MV-4-11 (cell line): ENCODE data around the gene ELMO2.

Experiments
- DNase-seq: peaks from one replicate; lab custom pipeline; 2025; lab: John Stamatoyannopoulos, UW

The ELMO2 gene

DNA sequence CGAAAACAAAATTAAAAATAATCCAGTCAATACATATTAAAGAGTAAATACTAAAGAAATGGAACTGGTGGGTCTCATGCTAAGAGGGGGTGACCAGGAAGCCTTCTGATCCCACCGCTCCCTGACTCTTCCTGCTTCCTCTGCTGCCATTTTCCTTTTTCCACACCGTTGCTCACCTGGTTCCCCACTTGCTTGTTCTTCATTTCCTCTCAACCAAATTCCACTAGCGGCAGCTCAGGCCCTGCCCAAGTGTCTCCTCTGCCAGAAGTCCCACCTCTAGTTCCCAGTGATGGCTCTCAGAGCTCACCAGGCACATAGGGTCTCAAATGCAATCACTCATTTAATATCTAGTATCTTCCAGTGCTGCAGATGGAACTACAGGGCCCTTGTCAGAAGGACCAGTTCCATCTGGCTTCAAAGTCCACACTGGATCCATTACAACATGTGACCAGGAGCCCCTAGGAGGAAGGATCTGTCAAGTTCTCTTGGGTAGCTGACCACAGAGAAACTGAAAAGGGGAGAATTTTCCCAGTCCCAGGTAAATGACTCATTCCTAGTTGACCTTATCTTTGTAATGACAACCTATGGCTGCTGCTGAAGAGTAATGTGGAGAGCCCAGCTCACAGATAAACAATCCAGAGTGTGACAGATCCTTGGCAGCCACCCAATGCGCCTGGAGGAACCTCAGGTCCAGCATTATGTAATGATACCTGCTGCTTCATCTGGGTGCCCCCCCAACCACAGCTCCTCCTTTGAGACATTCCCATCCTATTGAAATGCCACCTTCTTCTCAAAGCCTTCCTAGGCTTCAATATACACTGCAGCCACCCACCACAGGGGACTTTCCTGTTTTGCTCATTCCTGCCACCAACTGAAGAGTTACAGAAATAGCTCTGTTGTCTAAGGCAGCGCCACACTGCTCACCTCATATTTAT lies 38.2 kb downstream of the ELMO2 start:
- no peak for DNase-seq

DNA sequence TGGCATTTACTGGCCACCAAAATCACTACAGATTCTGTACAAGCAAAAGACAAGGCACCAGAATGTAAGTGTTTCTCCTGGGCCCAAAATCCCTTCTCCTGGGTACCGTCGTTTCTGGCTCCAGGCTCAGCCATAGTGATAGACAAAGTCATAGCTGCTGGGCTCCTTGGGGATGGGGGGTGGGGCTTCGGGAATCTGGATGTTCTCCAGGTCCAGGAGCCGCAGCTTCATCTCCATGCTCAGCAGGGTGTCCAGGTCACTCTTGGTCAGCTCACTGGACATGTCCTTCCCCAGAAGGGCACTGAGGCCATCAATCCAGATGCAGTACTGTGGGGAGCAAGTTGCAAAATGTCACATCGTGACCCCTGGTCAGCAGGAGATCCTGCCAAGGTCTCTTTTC lies 39.2 kb downstream of the ELMO2 start:
- DNase-seq, result no peak

DNA sequence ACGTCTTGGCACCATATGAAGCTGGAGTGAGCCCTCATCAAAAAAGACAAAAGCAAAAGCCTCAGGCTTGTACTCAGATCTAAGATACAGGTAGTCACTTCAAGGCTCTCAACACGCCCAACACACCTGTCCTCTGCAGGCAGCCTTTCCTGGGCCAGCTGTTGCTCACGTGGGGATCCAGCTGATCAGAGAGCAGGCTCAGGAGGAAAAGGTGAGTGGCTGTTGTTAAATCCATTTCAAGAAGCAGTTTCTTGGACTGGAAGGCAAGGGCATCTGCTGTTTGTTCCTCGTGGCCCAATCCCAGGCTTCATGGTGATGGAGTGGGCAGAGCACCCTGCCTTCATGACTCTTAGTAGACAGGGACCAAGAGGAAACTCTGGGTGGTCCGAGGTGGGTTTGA lies 39.6 kb downstream of the ELMO2 start:
- DNase-seq, result no peak

DNA sequence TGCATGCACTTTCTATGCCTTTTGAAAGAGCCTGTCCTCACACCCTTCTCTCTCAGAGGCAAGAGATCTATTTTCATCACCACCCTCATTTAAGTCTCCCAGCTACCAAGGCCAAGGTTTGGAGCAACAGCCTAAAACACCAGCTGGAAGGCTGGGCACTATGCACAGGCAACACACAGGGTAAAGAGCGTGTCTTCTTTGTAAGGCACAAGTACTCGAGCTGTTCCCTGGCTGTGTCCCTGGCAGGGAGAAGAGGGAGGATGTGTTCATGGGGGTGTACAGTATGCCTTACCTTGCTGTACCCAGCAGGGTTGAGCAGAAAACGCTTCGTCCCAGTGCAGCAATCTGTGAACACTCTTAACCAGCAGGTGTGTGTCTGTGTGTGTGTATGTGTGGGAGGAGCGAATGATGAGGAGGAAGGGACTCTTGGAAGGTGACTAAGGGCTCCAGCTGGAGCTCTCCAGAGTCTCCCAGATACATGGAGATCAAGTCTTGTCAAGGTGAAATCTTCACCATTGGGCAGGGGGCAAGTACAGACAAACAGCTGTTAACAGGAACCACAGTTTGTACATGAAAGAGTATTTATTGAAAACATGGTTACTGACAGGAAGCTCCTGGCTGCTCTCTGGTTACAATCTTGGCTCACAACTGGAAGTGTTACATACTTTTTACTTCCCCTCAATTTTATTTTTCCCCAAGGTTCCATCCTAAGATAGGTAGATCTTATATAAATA lies 40.8 kb downstream of the ELMO2 start:
- DNase-seq, result no peak

DNA sequence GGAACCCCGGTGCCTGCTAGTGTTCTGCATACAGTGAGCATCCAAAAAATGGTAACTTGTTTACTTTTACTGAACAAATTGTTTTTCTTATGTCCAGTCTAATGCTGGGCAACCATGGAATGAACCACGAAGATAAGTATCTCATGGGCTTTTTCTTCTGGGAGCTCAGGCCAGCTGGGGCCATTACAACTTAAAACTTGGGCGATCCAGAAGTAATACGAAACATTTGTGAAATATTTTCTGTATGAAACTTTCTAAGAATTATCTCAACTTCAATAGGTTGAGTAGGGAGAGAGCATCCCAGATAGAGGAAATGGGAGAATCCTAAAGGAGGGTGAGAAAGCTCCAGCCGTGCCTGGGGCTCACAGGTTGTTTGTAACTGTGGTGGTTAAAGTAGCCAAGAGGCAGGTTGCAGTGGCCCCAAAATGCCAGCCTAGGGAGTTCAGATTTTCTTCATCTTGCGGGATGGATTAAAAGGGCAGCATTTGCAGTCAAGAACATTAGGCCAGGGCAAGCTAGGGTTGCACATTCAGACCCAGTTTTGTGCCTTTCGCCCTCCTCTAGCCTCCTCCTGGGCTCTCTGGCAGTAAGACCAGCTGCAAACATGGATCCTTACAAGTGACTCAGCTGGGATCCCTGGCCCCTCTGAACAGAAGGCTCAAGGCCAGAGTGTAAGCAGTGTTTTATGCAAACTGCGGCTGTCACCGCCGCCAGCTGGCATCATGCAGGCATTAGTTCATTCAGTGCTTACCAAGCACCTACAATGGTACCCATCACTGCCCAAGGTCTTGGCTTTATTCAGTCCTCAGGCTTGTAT lies 41.5 kb downstream of the ELMO2 start:
- no peak for DNase-seq

DNA sequence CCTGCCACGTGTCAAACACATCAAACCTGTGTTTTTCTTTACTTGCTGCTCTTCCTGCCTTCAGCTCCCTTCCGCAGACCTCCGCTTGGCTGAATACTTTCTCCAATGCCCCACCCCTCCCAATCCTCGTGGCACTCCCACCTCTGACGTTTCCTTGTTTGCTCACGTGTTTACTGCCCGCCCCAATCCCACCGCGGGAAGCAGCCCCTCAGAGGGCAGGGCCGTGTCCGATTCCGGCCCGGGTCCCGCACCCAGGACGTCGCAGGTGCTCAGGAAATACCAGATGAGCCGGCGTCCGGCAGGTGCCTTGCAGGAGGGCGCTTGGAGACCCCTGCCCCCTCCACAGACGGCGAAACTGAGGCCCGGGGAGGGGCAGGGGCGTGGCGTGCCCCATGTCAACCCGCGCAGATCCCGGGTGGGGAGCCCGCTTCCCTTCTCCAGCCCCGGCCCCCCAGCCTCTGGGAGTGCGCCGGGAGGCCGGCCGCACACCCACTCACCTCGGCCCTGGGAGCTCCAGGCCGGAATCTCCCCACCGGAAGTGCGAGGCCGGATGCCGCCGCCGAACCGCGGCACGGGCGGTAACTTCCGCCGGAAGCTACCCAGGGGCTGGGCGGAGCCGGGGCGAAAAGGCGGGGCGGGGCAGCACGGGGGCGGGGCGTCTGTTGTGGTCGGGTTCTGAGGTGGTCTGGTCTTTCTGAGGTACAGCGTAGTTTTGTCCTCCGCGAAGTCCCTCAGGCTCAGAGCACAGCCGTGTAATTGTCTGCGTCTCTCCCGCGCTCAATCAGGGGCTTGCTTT lies 42.3 kb downstream of the ELMO2 start:
- DNase-seq, result peak; percentile 71

DNA sequence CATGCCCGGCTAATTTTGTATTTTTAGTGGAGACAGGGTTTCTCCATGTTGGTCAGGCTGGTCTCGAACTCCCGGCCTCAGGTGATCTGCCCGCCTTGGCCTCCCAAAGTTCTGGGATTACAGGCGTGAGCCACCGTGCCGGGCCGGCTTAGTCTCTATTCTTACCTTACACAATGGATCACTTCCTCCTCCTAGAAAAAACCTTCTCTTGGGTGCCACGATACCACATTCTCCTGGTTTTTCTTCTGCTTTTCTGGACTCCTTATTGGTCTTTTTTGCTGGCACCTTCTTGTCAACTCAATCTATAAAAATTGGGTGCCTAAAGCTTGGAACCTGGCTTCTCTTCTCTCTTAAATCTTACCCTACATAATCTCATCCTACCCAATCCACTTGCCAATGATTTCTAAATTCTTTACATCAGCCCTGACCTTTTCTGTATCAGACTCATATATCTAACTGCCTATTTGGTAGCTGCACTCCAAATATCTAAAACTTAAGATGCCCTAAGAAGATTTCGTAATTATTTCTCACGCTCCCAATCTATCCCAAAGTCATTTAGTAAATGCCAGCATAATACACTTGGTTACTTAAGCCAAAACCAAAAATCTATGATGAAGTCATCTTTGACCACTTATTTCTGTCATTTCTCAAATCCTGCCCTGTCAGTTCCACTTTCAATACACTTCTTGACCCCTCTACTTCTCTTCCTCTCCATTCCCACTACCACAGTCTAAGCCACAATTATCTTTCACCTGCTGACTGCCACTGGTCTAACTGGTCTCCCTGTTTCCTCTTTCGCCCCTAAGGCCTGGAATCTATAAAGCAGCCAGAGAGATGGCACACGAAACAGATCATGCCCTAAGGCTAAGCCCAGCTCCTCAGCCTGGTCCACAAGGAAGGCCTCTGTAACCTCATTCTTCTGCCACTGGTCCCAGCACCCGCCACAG lies 43.2 kb downstream of the ELMO2 start:
- peak; percentile 97 for DNase-seq

DNA sequence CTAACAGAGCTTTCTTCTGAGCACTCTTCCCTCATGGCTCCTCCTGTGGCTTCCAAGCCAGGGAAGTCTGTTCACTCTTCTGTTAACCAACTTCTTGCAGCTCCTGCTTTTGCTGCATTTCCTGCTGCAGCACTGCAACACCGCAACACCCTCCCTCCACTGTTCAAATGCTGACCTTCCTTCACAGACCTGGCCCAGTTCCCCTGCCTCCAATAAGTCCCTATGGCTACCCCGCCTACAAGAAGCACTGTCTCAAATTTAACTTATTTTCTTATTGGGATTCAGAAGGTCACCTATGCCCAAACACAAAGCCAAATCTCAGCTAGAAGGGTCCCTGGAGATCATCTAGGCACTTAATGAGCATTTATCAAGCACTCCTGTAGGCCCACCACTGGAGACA lies 44.6 kb downstream of the ELMO2 start:
- DNase-seq, result no peak

DNA sequence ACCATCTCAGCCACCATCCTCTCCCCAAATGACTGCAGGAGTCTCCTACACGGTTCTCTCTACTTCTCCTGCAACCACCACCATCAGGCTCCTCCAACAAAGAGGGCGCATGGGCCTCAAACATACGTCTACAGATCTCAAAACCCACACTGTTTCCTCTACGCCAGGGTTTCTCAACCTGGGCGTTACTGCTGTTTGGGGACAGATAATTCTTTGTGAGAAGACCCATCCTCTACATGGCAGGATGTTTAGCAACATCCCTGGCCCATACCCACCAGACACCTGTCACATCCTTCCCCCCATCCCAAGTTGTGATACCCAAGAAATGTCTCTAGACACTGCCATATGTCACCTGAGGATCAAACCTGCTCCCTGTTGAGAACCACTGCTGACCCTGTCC lies 45.0 kb downstream of the ELMO2 start:
- DNase-seq, result peak; percentile 39

DNA sequence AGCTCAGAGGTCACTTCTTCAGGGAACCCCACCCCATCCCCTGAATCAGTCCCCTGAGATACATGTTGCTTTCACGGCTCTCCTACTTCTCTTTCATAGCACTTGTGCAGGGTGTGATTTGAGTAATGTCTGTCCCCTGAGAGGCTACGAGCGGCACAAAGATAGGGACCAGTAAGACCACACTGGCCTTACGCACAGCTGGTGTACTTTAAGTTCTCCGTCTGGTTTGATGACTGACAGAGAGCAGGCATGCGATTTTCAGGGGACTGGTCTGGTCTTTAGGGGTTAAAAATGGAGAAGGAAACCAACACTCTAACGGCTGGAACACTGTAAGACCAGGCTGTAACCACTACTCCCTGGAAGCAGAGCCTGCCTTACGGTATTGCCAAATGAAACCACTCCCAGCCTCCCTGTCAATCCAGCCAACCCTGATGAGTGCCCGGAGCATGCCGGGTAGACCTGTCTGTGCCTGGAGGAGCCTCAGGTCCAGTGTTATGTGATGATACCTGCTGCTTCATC lies 47.1 kb downstream of the ELMO2 start:
- peak; percentile 93 for DNase-seq

DNA sequence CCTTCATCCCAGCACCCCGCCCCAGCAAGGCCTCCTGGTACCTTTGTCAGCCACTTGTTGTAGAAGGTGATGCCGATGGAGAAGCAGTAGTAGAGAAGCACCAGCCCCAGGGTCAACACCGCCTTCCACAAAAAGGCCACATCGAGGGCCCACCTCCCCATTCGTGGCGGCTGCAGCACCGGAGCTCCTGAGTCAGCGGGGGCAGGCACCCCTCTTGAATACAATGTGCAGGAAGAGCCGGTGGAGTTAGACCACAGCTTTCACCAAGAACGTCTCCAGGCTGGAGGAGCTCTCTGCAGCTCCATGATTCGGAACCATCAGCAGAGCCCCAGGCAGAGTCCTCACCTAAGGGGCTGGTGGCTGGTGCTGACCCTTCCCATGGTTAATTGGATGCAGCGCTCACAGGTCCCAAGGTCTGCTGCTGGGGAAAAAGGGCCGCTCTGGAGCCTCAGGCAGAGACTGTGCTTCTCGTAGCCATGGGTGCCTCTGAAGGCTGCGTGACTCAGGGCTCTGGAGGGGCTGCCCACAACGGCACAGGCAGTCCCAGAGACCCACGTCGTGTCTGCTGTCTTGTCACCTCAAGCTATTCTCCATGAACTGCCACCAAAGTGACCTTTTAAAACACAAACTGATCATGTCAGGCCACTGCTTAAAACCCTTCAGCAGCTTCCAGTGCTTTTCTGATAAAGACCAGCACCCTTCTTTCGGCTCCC lies 47.9 kb downstream of the ELMO2 start:
- DNase-seq, result no peak

DNA sequence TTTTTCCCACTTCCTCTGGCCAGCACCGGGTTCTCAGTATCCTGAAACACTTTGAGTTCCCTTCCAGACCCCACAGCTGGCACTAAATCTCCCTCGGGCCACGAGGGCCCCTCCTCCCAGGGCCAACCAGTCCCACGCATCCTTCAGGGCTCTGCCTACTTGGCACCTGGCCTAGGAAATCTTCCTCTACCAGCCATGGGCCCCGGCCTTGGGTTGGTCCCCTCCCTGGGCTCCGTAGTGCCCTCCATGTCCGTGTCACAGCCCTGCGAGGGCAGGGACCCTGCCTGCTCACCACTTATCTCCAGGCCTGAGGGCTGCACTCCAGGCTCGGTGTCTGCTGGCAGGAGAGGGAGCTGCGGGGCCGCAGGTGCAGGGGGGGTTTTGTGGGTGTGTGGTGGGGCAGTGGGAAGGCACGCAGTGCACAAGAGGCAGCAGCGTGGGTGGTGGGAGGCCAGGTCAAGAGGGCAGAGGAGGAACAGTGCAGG lies 49.3 kb downstream of the ELMO2 start:
- DNase-seq, result no peak

DNA sequence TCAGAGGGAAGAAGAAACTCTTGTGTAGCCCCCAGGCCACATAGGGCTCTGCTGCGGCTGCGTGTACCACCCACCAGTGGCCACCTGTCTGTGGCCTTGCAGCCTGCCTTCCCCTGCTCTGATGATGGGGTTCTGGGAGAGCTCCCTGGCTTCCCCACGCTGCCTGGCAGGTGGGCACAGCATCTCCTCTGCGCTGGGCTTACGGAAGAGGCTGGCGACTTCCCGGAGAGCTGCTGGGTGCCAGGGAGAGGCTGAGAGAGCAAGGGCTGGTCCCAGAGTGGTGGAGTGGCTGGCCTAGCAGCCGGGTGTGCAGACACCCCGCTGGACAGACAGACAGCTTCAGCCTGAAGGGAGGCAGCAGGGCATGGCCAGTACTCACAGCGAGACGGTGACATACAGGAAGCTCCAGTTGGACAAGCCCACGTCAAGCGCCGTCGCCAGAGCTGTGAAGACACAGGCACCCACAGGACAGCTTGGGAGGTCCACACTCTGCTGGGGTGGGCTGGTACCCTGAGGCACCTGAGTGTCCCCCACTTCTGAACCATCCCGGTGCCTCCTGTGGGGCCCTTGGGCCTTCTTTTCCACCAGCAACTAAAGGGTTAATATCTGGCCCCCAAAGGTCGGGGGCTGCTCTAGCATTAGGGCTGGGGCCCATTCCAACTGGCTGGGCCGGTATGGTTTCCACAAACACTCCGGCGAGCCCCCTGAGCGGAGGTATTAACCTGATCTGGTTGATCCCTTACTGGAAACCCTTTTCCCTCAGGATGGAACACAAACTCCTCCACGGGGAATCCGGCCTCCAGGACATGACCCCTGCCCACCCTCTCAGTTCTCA lies 50.0 kb downstream of the ELMO2 start:
- no peak for DNase-seq

DNA sequence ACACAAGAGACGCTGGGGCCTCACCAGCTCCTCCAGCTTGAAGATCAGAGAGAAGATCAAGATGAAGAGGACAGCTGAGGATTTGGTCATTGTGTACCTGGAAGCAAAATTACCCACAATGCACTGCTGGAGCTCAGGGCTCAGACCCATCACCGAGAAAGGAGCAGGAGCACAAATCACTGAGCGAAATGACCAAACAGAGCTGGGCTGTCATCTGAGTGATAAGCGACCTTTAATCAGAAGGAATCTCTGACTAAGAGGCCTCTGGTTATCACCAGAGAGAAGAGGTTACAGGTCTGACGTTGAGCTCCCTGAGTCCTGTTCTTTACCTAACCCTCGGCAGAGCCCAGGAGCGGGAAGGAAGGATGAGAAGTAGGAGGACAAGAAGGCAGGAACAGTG lies 50.6 kb downstream of the ELMO2 start:
- DNase-seq, result no peak

DNA sequence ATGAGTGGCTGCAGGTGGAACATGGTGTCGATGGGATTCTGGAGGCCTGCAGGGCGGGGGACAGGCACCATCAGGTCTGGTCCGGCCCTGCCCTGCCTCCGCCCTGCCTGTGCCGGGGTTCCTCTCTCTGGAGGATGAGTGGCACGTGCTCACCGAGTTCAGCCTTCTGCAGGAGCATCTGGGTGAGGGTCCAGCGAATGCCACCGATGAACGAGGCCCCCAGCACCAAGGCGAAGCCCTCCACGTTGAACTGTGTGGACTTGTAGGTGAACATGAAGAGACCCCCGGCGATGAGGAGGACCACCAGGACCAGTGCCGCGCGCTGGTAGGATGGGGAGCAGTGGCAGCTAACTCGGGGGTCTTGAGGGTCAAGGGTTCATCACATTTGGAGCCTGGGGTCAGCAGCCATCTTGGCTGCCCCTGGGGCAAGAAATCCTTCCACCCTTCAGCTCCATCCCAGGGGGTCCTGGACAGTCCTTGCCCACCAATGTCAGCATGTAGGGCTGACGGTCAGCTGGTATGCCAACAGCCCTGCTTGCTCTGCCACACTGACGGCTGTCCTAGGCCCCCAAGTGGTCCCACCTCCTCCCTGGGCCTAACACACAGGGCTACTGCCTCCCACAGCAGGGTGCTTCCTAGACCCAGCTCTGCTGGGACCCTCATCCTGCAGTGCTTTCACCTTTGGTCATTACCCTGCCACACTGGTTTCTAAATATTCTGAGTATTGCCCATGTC lies 51.3 kb downstream of the ELMO2 start:
- no peak for DNase-seq

DNA sequence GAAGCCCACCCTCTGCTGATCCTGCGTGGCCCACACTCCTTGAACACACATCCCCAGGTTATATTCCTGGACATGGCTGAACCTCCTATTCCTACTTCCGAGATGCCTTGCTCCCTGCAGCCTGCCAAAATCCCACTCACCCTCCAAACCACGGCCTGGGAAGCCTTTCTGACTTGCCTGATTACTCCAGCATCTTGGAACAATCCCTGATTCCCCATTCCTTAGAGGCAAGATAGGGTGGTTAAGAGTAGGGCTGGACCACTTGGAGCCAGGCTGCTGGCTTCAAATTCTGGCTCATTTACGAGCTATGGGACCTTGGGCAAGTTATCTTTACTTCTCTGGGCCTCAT lies 52.2 kb downstream of the ELMO2 start:
- no peak for DNase-seq

DNA sequence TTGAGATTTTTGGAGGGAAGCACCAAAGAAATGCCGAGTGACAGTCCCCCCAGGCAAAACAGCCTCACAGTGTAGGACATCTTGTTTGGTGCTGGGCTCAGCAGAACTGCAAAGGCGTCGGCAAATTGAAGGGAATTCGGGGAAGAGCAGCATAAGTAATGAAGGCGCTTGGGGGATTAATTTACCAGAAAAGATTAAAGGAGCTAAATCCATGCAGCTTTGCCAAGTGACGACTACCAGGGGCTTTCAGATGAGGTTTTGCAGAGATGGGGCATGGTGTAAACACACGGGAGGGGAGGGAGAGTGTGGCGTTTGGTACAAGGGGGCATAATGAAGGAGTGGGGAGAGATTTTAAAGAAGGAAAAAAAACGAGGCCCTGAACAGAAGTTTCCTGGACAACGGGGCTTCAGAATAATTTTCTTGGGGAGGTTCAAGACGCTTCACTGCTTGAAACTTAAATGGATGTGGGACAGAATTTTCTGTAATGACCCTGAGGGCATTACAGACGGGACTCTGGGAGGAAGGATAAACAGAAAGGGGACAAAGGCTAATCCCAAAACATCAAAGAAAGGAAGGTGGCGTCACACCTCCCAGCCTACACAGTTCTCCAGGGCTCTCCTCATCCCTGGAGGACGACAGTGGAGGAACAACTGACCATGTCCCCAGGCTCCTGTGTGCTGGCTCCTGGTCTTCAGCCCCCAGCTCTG lies 52.8 kb downstream of the ELMO2 start:
- DNase-seq, result no peak
